Liver (tissue), 9 donors: Measurements from ENCODE around the gene HACL1. TPM values are rescaled to one million over a fixed set of nuclear protein-coding genes. Genes with fewer than 3 reads are reported as not detected.

Experiments
- DNase-seq: peaks from one replicate; pipeline ENCODE4 v3.0.0-alpha.2; 2017; ENCODE audit warnings: low spot score
- H3K27ac ChIP-seq, 2 donors: one replicate each; pipeline ENCODE4 v1.7.0; 2013; ENCODE audit warnings: inconsistent platforms in 2 of 2, low read length in 2 of 2, control low read depth in 1 of 2, low read depth in 1 of 2, mild to moderate bottlenecking in 1 of 2
- H3K27me3 ChIP-seq, 4 donors: one replicate each; pipeline versions ENCODE4 v1.6.1 to v1.7.0; 2013; ENCODE audit warnings: low read length in 3 of 4, inconsistent platforms in 1 of 4, mild to moderate bottlenecking in 1 of 4, moderate library complexity in 1 of 4; ENCODE audit not compliant: control insufficient read depth in 4 of 4, insufficient read depth in 4 of 4
- H3K36me3 ChIP-seq, 4 donors: one replicate each; pipeline versions ENCODE4 v1.6.1 to v1.7.0; 2013; ENCODE audit warnings: low read length in 3 of 4, mild to moderate bottlenecking in 3 of 4, low read depth in 1 of 4, moderate library complexity in 1 of 4; ENCODE audit not compliant: control insufficient read depth in 4 of 4, insufficient read depth in 3 of 4
- H3K4me1 ChIP-seq, 4 donors: one replicate each; pipeline versions ENCODE4 v1.6.1 to v1.7.0; 2013; ENCODE audit warnings: low read length in 3 of 4, mild to moderate bottlenecking in 3 of 4, moderate library complexity in 1 of 4; ENCODE audit not compliant: control insufficient read depth in 4 of 4, insufficient read depth in 4 of 4
- H3K4me3 ChIP-seq, 3 donors: one replicate each; pipeline versions ENCODE4 v1.6.1 to v1.7.0; 2013; ENCODE audit warnings: low read length in 3 of 3, control low read depth in 1 of 3, low read depth in 1 of 3, mild to moderate bottlenecking in 1 of 3
- H3K9ac ChIP-seq, 2 donors: one replicate each; pipeline ENCODE4 v1.7.0; 2013; ENCODE audit warnings: low read length in 2 of 2, mild to moderate bottlenecking in 2 of 2, moderate library complexity in 2 of 2, control low read depth in 1 of 2, low read depth in 1 of 2
- H3K9me3 ChIP-seq, 4 donors: one replicate each; pipeline versions ENCODE4 v1.6.1 to v1.7.0; 2013; ENCODE audit warnings: low read length in 3 of 4; ENCODE audit not compliant: control insufficient read depth in 4 of 4
- EGR1 ChIP-seq, 2 donors: IDR thresholded peaks; 2 replicates each; pipeline ENCODE4 v1.6.1; 2016 to 2018; ENCODE audit warnings: antibody characterized with exemption in 2 of 2, low read depth in 2 of 2
- FOXA1 ChIP-seq: IDR thresholded peaks from 2 replicates; pipeline ENCODE4 v1.6.1; 2016; ENCODE audit warnings: antibody characterized with exemption
- FOXA2 ChIP-seq: IDR thresholded peaks from 2 replicates; pipeline ENCODE4 v1.6.1; 2016; ENCODE audit warnings: antibody characterized with exemption
- GABPA ChIP-seq, 2 donors: IDR thresholded peaks in 1 of 2; conservative IDR thresholded peaks in 1 of 2; 2 replicates each; pipeline ENCODE4 v1.6.1; 2016; ENCODE audit warnings: antibody characterized with exemption in 2 of 2, mild to moderate bottlenecking in 1 of 2, moderate library complexity in 1 of 2
- HNF4A ChIP-seq, 2 donors: conservative IDR thresholded peaks; 2 replicates each; pipeline ENCODE4 v1.6.1; 2016; ENCODE audit warnings: antibody characterized with exemption in 2 of 2, mild to moderate bottlenecking in 2 of 2
- HNF4G ChIP-seq: IDR thresholded peaks from 2 replicates; pipeline ENCODE4 v1.6.1; 2016; ENCODE audit warnings: antibody characterized with exemption
- JUND ChIP-seq, 2 donors: IDR thresholded peaks; 2 replicates each; pipeline ENCODE4 v1.6.1; 2016; ENCODE audit warnings: antibody characterized with exemption in 2 of 2
- NR2F2 ChIP-seq: IDR thresholded peaks from 2 replicates; pipeline ENCODE4 v1.6.1; 2016; ENCODE audit warnings: antibody characterized with exemption
- RAD21 ChIP-seq, 2 donors: IDR thresholded peaks; 2 replicates each; pipeline ENCODE4 v1.6.1; 2016; ENCODE audit warnings: antibody characterized with exemption in 2 of 2, mild to moderate bottlenecking in 2 of 2
- RXRA ChIP-seq, 2 donors: IDR thresholded peaks; 2 replicates each; pipeline ENCODE4 v1.6.1; 2017 to 2018; ENCODE audit warnings: antibody characterized with exemption in 2 of 2, mild to moderate bottlenecking in 1 of 2
- SP1 ChIP-seq: IDR thresholded peaks from 2 replicates; pipeline ENCODE4 v1.6.1; 2018; ENCODE audit warnings: antibody characterized with exemption, mild to moderate bottlenecking
- TAF1 ChIP-seq: conservative IDR thresholded peaks from 2 replicates; pipeline ENCODE4 v1.6.1; 2016; ENCODE audit warnings: antibody characterized with exemption, mild to moderate bottlenecking
- YY1 ChIP-seq: IDR thresholded peaks from 2 replicates; pipeline ENCODE4 v1.6.1; 2016; ENCODE audit warnings: antibody characterized with exemption, mild to moderate bottlenecking
- WGBS: extraction: QIAGEN DNeasy Blood & Tissue Kit; methylation state at CpG from one replicate; pipeline ENCODE4 v1.1.7; 2013; 5-methylcytosine and 5-hydroxymethylcytosine counted together
- polyA plus RNA-seq, 2 donors: library from polyadenylated mRNA; stranded (reverse) in 1 of 2; unstranded in 1 of 2; fragments of 200-250 nt in 1 of 2; fragments of >200 nt in 1 of 2; fragmentation: Nextera tagmentation in 1 of 2; extraction: Ambion mirVana in 1 of 2; gene quantifications; one replicate each; pipeline versions ENCODE4 v1.2.1 to v1.2.3, GENCODE V29; 2013 to 2015
- total RNA-seq, 2 donors: library from RNA; depleted of rRNA; stranded (reverse); fragments of >200 nt; gene quantifications; one replicate each; pipeline ENCODE4 v1.2.3, GENCODE V29; 2014
- TF ChIP-seq, protein P1 (sequence below): IDR thresholded peaks from 2 replicates; pipeline ENCODE4 v1.6.1; 2016; ENCODE audit warnings: antibody characterized with exemption
- TF ChIP-seq, protein P2 (sequence below): fragments of 150-350 bp; IDR thresholded peaks from 2 replicates; pipeline ENCODE4 v1.5.1; 2017; ENCODE audit warnings: improper control_type of control experiment, low read depth, low read length; ENCODE audit not compliant: missing input control
- TF ChIP-seq, protein P3 (sequence below): IDR thresholded peaks from 2 replicates; pipeline ENCODE4 v1.6.1; 2016; ENCODE audit warnings: antibody characterized with exemption, mild to moderate bottlenecking
- TF ChIP-seq, protein P4 (sequence below): IDR thresholded peaks from 2 replicates; pipeline ENCODE4 v1.6.1; 2016; ENCODE audit warnings: antibody characterized with exemption
- donor health status: healthy.
- donor health status: healthy.
- donor health status: healthy.
- donor health status: healthy.
- donor health status: healthy.

The HACL1 gene
- total and polyA plus RNA-seq, 4 donors = 13.4 to 46.9 (median 32.2) TPM

DNA sequence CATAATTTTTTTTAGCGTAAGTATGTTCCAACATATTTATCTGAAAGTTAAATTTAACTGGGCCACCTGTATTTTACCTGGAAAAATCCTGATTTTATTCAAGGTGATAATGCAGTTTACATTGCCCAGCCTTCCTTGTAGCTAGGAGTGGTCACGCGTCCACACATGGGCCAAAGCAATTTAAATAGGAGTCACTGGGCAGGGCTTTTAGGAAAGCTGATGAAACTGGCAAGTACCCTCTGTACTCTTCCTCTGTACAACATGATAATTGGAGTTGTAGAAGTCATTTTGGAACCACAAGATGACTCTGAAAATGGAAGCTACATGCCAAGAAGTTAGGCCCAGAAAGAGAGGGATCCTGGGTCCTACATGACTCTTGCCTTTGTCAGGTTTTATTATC, 9.6 kb upstream of the HACL1 start:
- no peak for DNase-seq
- peaks cover 5 to 57% (median 45%) of the 10 kb centered on the region in 4 donors for H3K4me1 ChIP-seq
- TF ChIP-seq RXRA (IDR thresholded peaks at IDR 0.05) (no peak), HNF4A (conservative IDR thresholded peaks at IDR 0.05) (no peak), RAD21 (IDR thresholded peaks at IDR 0.05) (no peak), SP1 (no peak), NR2F2 (no peak), YY1 (no peak)
- TF ChIP-seq, protein P1, sequence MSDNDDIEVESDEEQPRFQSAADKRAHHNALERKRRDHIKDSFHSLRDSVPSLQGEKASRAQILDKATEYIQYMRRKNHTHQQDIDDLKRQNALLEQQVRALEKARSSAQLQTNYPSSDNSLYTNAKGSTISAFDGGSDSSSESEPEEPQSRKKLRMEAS = no peak
- TF ChIP-seq, protein P2, sequence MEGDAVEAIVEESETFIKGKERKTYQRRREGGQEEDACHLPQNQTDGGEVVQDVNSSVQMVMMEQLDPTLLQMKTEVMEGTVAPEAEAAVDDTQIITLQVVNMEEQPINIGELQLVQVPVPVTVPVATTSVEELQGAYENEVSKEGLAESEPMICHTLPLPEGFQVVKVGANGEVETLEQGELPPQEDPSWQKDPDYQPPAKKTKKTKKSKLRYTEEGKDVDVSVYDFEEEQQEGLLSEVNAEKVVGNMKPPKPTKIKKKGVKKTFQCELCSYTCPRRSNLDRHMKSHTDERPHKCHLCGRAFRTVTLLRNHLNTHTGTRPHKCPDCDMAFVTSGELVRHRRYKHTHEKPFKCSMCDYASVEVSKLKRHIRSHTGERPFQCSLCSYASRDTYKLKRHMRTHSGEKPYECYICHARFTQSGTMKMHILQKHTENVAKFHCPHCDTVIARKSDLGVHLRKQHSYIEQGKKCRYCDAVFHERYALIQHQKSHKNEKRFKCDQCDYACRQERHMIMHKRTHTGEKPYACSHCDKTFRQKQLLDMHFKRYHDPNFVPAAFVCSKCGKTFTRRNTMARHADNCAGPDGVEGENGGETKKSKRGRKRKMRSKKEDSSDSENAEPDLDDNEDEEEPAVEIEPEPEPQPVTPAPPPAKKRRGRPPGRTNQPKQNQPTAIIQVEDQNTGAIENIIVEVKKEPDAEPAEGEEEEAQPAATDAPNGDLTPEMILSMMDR = no peak
- TF ChIP-seq, protein P3, sequence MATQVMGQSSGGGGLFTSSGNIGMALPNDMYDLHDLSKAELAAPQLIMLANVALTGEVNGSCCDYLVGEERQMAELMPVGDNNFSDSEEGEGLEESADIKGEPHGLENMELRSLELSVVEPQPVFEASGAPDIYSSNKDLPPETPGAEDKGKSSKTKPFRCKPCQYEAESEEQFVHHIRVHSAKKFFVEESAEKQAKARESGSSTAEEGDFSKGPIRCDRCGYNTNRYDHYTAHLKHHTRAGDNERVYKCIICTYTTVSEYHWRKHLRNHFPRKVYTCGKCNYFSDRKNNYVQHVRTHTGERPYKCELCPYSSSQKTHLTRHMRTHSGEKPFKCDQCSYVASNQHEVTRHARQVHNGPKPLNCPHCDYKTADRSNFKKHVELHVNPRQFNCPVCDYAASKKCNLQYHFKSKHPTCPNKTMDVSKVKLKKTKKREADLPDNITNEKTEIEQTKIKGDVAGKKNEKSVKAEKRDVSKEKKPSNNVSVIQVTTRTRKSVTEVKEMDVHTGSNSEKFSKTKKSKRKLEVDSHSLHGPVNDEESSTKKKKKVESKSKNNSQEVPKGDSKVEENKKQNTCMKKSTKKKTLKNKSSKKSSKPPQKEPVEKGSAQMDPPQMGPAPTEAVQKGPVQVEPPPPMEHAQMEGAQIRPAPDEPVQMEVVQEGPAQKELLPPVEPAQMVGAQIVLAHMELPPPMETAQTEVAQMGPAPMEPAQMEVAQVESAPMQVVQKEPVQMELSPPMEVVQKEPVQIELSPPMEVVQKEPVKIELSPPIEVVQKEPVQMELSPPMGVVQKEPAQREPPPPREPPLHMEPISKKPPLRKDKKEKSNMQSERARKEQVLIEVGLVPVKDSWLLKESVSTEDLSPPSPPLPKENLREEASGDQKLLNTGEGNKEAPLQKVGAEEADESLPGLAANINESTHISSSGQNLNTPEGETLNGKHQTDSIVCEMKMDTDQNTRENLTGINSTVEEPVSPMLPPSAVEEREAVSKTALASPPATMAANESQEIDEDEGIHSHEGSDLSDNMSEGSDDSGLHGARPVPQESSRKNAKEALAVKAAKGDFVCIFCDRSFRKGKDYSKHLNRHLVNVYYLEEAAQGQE = no peak
- H3K27ac ChIP-seq = no peak overlapping the region
- H3K27me3 ChIP-seq = no peaks in the 10 kb centered on the region
- H3K9me3 ChIP-seq = no peaks in the 10 kb centered on the region
- H3K9ac ChIP-seq = no peak overlapping the region
- no peak overlapping the region for H3K4me3 ChIP-seq
- H3K36me3 ChIP-seq = no peaks in the 10 kb centered on the region
- WGBS = 92% methylated on average over 3 of the region's 3 CpGs

DNA sequence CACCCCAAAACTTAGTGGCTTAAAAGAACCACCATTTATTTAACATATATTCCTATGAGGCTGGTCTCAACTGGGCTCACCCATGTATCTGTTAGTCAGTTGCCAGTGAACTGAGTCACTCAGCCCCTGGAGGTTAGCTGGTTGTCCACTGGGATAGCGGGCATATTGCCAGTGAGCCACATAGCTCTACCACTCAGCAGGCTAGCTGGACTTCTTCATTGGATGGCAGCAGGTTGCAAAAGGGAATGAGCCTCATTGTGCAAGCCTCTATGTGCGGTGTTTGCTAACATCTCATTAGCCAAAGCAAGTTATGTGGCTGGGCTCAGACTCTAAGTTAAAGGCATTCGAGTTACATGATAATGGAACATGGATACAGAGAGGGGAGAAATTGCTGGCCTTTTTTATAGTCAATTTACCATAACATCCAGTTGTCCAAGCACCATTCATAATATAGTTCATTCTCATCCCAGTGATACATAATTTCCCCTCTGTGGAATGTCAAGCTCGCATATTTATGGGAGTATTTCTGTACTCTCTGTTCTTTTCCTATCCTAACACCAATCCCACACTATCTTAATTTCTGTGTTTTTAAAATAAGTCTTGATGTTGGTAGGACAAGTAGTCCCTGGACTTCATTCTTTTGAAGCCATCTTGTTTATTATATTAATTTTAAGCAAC, 8.9 kb upstream of the HACL1 start:
- no peak overlapping the region for H3K9ac ChIP-seq
- peak overlapping the region in 1 of 2 donors; percentile 39 for H3K27ac ChIP-seq
- no peaks in the 10 kb centered on the region for H3K36me3 ChIP-seq
- DNase-seq = no peak
- H3K4me1 ChIP-seq = peaks cover 8 to 65% (median 52%) of the 10 kb centered on the region in 4 donors
- no peaks in the 10 kb centered on the region for H3K9me3 ChIP-seq
- H3K4me3 ChIP-seq = no peak overlapping the region
- WGBS = 55% methylated on average over 4 of the region's 4 CpGs
- H3K27me3 ChIP-seq = no peaks in the 10 kb centered on the region
- no peak for TF ChIP-seq NR2F2
- no peak for TF ChIP-seq GABPA (IDR thresholded peaks at IDR 0.05 in 1 of 2, conservative IDR thresholded peaks at IDR 0.05 in 1 of 2)
- TF ChIP-seq, protein P1 = peak; percentile 55
- TF ChIP-seq FOXA1 = peak; percentile 22
- TF ChIP-seq, protein P4, sequence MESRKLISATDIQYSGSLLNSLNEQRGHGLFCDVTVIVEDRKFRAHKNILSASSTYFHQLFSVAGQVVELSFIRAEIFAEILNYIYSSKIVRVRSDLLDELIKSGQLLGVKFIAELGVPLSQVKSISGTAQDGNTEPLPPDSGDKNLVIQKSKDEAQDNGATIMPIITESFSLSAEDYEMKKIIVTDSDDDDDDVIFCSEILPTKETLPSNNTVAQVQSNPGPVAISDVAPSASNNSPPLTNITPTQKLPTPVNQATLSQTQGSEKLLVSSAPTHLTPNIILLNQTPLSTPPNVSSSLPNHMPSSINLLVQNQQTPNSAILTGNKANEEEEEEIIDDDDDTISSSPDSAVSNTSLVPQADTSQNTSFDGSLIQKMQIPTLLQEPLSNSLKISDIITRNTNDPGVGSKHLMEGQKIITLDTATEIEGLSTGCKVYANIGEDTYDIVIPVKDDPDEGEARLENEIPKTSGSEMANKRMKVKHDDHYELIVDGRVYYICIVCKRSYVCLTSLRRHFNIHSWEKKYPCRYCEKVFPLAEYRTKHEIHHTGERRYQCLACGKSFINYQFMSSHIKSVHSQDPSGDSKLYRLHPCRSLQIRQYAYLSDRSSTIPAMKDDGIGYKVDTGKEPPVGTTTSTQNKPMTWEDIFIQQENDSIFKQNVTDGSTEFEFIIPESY = no peak
- no peak for TF ChIP-seq EGR1 (IDR thresholded peaks at IDR 0.05; ENCODE audit: low read depth in 2 of 2)
- peak in 1 of 2 donors; percentile 47 for TF ChIP-seq RAD21 (IDR thresholded peaks at IDR 0.05)
- peak; percentile 43 for TF ChIP-seq FOXA2
- TF ChIP-seq HNF4G = peak; percentile 34
- TF ChIP-seq JUND (IDR thresholded peaks at IDR 0.05) = peak in 1 of 2 donors; percentile 60
- TF ChIP-seq, protein P3 = no peak
- TF ChIP-seq YY1 = peak; percentile 77
- TF ChIP-seq TAF1 = no peak
- TF ChIP-seq SP1 = peak; percentile 74
- peak; percentile 73 to 81 for TF ChIP-seq RXRA (IDR thresholded peaks at IDR 0.05)
- TF ChIP-seq, protein P2 = no peak
